GM18951 (cell line): Measurements from ENCODE around the gene GNAS-AS1.

Experiments
- POLR2A ChIP-seq: IDR thresholded peaks from 4 replicates; pipeline ENCODE4 v1.6.1; 2011; ENCODE audit warnings: mild to moderate bottlenecking; ENCODE audit not compliant: insufficient read length, insufficient read depth; ENCODE audit errors: extremely low read depth
- in situ Hi-C: fragments of 300-500 bp; cut with MboI; formaldehyde crosslinking; loops from one replicate; pipeline ENCODE4 v1.12.0; 2022; ENCODE audit warnings: low sequenced_read_pairs, mixed read lengths, inconsistent platforms; ENCODE audit not compliant: unreplicated experiment

The GNAS-AS1 gene

GRCh38 chr20:58775371-58775770, 75.3 kb downstream of the GNAS-AS1 start:
- in situ Hi-C loops = no loop called here
- TF ChIP-seq POLR2A = no peak

- TF ChIP-seq POLR2A = no peak
- in situ Hi-C loops = no loop called here
Observed at GRCh38 chr20:58774667-58775263, 75.9 kb downstream of the GNAS-AS1 start.

GRCh38 chr20:58774214-58774613, 76.5 kb downstream of the GNAS-AS1 start:
- in situ Hi-C loops = no loop called here

GRCh38 chr20:58772786-58773185, 77.9 kb downstream of the GNAS-AS1 start:
- in situ Hi-C loops = no loop called here
- no peak for TF ChIP-seq POLR2A

More at GRCh38 chr20:58774214-58774613, 76.5 kb downstream of the GNAS-AS1 start:
- TF ChIP-seq POLR2A = no peak
